CD4-positive, alpha-beta T cell treated with Interleukin-2 at 100 ng/mL for 4 hours (primary cell): ENCODE results near the gene SNX20.

Experiments used
- DNase-seq: peaks from one replicate; pipeline ENCODE4 v3.0.0-alpha.2; 2020; ENCODE audit warnings: low spot score

The SNX20 gene

GRCh38 chr16:50680556-50680893, 587 bp downstream of the SNX20 start:
- DNase-seq, result no peak

DNA sequence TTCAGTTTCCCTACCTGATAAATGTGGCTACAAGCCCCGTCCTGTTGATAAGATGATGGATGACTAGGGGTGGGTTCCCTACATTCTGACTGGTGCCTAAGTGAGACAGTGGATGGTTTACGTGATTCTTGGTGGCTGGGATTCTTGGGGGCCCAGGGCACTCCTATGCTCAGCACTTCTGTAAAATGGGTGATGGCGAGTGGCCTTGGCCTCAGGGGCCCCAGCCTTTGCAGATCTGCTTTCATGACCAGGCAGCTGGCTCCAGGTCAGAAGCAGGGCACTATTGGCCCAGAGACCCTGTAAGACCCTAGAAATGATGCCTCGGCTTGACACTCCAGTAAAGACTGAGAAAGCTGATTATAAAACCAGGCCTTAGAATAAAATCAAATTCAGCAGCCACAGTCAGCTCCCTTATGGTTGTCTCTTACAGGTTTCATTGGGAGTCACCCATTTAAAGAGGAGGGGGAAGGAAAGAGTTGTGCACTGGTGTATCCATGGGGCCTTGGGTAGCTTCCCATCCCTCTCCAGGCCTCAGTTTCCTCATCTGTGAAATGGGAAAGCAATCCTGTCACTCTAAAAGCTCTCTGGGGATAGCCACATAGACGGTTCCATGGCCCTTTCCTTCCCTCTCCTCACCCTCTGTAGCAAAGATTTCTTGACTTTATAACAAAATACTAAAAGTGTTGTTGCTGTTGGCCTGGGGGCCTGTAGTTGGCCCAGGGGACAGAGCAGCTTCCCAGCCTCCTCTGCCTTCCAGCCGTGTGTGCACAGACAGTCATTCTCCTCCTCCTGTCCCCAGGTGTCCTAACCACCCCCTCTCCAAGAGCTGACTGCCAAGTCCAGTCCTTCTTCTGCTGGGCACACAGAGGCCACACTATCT, 1.2 kb downstream of the SNX20 start:
- no peak for DNase-seq

DNA sequence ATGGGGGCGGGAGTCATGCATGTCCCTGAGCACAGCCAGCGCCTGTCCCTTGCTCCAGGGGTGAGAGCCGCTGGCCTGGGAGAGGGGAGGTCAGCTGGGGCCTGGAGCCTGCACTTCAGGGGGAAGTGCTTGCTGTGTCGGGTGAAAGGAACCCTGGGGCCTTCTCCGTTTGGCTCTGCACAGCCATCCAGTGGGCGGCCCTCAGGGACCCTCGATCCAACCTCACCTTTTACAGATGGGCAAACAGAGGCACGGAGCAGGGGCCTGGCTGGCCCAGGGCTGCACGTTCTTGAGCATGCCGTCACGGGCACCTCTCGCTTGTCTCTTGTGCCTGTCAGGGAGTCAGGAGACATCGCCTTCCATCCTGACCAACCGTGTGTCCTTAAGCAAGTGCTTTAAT, 1.8 kb downstream of the SNX20 start:
- no peak for DNase-seq

- DNase-seq, result no peak
Measured at GRCh38 chr16:50678531-50678930, 2.6 kb downstream of the SNX20 start.

- no peak for DNase-seq
Measured at GRCh38 chr16:50677351-50677750, 3.8 kb downstream of the SNX20 start.

DNA sequence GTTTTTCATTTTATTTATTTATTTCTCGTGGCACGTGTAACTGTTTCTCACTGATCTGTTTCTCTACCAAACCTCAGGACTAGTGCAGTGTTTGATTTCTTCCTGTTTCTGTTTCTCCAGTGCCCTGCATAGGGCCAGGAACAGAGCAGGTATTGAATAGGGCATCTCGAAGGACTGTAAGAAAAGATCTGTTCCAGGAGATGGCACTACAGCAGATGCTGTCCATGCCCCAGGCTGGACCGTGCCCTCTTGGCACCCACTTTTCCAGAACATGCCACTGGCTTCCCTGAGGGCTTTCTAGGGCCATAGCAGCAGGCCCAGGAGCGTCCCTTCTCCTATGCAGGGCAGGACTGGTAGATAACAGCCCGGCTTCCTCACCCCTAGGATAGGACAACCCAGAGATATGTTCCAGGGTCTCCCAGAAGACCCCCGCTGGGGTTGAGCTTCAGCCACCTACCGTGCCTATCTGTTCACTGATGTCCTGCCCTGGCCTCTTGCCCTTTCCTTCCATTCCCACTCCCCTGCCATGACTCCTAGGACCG, 4.4 kb downstream of the SNX20 start:
- no peak for DNase-seq

DNA sequence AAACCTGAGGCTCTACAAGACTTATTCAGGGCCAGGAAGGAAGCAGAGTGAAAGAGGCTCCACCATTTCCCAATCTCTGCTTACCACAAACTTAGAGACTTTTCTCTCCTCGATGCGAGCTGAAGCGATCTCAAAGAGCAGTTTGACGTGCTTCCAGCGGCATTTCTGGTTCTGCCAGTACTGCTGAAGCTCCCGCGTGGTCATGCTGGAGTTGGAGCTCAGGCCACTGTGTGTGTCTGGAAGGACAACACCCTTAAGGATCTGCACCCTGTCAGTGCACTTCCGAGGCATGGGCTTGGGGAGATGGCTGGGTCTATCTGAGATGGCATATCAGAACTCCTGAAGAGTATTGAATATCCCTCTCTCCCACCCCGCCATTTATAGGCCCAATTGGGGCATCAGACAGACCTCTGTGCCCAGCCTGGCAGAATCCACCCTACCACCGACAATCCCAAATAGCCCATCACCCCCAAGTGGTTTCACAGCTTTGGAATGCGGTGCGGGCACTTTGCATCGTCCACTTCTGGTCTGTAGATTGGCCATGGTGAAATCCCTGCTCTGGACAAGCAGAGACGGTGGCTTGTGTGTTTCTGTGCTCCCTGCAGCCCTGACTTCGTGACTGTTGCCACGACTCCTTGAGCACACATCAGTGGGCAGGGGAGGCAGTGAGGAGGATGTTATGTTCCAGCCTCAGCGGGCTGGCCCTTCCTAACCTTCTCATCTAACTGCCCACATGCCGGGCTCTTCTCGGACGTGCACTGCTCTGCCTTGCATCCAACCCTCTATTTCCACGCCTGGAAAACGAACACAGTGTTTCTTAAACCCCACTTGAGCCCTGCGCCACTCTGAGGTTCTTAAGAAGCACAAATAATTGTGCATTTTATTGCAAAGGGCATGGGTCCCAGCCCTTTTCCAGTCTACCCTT, 5.2 kb downstream of the SNX20 start:
- no peak for DNase-seq

DNA sequence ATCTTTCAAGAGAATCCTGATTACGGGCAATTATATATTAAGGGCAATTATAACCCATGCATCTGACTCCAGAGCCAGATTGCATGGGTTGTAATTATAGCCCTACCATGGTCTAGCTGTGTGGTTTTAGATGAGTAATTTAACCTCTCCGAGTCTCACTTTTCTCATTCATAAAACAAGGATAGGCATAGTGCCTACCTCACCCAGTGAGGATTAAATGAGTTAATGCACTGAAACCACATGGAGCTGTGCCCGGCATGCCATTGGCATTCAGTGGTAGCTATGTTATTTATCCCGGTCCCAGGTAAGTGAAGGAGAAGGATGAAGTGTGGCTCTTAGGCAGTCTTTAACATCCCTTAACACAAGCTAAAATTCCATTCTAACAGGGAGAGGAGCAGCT, 6.3 kb downstream of the SNX20 start:
- no peak for DNase-seq

- no peak for DNase-seq
Measured at GRCh38 chr16:50673496-50674275, 7.4 kb downstream of the SNX20 start.

DNA sequence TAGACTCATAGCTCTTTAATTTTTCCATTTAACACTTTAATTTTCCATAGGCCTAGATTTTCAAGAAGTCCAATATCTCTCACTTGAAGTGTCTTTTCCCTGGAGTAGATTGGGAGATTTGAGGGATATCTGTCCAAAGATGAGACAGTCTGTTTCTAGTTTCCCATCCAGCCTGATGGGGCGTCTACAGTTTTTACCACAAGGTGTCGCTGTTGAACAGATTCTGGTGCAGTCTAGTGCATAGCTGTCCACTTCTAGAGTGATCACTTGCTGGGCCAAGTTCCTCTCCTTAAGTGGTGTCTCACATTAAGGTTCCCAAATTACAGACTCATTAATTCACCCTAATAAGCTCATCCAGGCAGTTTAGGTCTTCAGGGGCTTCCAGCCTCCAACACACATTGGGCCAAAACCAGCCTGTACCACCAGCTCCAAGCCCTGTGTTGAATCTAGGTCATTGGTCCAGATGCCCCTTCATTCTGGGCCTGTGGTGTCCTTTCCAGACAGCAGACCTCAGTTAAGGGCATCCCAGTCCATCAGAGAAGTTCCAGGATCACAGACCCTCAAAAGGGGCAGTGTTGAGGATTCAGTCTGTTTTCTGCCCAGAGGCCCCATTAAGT, 9.4 kb downstream of the SNX20 start:
- DNase-seq, result peak; percentile 69

DNA sequence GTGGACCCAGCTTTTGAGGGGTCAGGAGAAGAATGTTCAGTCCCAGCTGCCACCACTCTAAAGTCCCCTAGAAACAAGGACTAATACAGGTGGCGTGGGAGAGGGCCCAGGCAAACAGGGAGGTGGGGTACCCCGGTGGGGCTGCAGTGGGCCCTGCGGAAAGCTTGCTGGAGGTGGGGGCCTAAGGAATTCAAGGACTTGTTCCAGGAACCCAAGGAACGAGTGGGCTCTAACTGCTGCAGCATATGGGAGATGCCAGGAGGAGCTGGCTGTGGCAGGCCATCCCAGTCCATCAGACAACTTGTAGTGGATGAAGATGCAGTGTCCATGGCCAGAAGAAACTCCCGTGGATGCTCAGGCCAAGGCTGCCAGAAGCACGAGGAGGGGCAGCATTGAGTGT, 10.6 kb downstream of the SNX20 start:
- no peak for DNase-seq

DNA sequence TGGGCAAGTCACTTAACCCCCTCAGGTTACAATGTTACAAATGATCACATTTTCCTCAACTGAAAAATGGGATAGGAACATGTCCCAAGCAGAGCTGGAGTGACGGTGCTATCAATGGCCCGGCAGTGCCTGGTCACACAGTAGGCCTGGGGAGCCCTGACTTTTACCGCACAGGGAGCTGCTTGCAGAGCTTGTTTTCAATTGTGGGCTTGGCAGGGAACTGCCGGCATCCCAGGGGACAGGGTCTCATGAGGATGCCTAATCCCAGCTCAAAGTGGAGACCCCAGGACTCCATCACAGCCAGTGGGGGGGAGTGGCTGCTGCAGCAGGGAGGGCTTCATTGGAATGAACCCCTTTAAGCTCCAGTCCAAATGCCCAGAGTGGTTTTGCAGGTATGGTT, 11.4 kb downstream of the SNX20 start:
- DNase-seq, result no peak

GRCh38 chr16:50668368-50669008, 12.6 kb downstream of the SNX20 start:
- DNase-seq, result no peak

- DNase-seq, result peak; percentile 33
Measured at GRCh38 chr16:50667497-50668367, 13.4 kb downstream of the SNX20 start.

GRCh38 chr16:50666658-50667496, 14.2 kb downstream of the SNX20 start:
- peak; percentile 56 for DNase-seq

- peak; percentile 89 for DNase-seq
Measured at GRCh38 chr16:50665128-50665878, 15.8 kb downstream of the SNX20 start.

GRCh38 chr16:50664270-50664669, 16.8 kb downstream of the SNX20 start:
- DNase-seq, result no peak

DNA sequence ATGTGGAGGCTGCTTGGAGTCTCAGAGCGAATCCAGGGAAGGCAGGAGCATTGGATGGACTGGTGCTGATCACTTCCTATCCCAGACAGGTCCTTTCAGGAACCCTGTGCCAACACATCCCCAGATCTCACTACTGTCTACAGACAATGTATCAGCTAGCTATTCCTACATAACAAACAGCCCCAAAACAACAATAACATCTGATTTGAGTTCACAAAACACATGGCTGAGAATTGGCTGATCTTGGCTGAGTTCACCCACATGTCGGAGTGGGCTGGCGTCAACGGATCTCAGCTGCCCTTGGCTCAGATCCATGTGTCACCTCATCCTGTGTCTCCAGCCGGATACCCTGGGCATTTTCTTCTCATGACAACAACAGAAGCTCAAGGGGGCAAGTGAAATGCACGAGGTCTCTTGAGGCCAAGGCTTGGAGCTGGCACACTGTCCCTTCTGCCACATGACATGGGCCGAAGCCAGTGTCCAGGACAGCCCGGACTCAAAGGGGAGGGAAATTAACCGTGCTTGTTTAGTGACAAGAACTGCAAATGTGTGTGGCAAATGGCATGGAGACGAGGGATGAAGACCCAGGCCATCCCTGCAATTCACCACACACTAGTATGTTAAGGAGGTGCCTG, 18.7 kb downstream of the SNX20 start:
- no peak for DNase-seq
